Nephron progenitor cell (in vitro differentiated cells): Measurements from ENCODE around the gene FARP1.

ENCODE experiments used
- DNase-seq: peaks from one replicate; pipeline ENCODE4 v3.0.0; 2021
- H3K27ac Mint-ChIP-seq: 2 replicates; pipeline ENCODE4 v1.8.0; 2021; ENCODE audit warnings: mild to moderate bottlenecking, moderate library complexity, mixed read lengths
- H3K27me3 Mint-ChIP-seq: 2 replicates; pipeline ENCODE4 v1.8.0; 2021; ENCODE audit warnings: mild to moderate bottlenecking, low read depth, mixed read lengths; ENCODE audit not compliant: poor library complexity
- H3K36me3 Mint-ChIP-seq: 2 replicates; pipeline ENCODE4 v1.8.0; 2021; ENCODE audit warnings: low read depth, mixed read lengths
- H3K4me1 Mint-ChIP-seq: 2 replicates; pipeline ENCODE4 v1.8.0; 2021; ENCODE audit warnings: mixed read lengths
- H3K4me3 Mint-ChIP-seq: 2 replicates; pipeline ENCODE4 v1.8.0; 2021; ENCODE audit warnings: mild to moderate bottlenecking, moderate library complexity, mixed read lengths
- H3K9me3 Mint-ChIP-seq: 2 replicates; pipeline ENCODE4 v1.8.0; 2021; ENCODE audit warnings: mild to moderate bottlenecking, moderate library complexity, mixed read lengths
- CTCF ChIP-seq: fragments of 200-600 bp; sonication (generic); IDR thresholded peaks from 2 replicates; pipeline ENCODE4 v1.5.0; 2021; ENCODE audit warnings: antibody characterized with exemption

Gene FARP1

GRCh38 chr13:98142380-98143156 is at the start of gene FARP1:
Gene FARP1 (plus strand): TSS chr13:98143094. CDS start chr13:98213243, 70,149 bp downstream.
- Mint-ChIP-seq H3K4me1 (peaks cover 42% of the 10 kb centered on the region), H3K9me3 (no peaks in the 10 kb centered on the region), H3K27me3 (peaks cover 15% of the 10 kb centered on the region), H3K27ac (peak within 1 kb of the TSS; percentile 78), H3K4me3 (peak within 1 kb of the TSS; percentile 89), H3K36me3 (no peaks in the 10 kb centered on the region)
- TF ChIP-seq CTCF, result no peak
- peak; percentile 85 for DNase-seq

- peaks cover 19% of the 10 kb centered on the region for H3K36me3 Mint-ChIP-seq
- no peaks in the 10 kb centered on the region for H3K4me1 Mint-ChIP-seq
- TF ChIP-seq CTCF, result no peak
- no peak for DNase-seq
- H3K27ac Mint-ChIP-seq, result no peak overlapping the region
- peaks cover 4% of the 10 kb centered on the region for H3K27me3 Mint-ChIP-seq
- peaks cover 61% of the 10 kb centered on the region for H3K9me3 Mint-ChIP-seq
- H3K4me3 Mint-ChIP-seq, result no peak overlapping the region
Observed at GRCh38 chr13:98094678-98095266, 48.1 kb upstream of the FARP1 start.

- DNase-seq, result no peak
- Mint-ChIP-seq H3K27ac (peak overlapping the region; percentile 65), H3K36me3 (peaks cover 15% of the 10 kb centered on the region)
Observed at GRCh38 chr13:98096059-98096458, 46.8 kb upstream of the FARP1 start.

GRCh38 chr13:98097749-98098148 is 45.1 kb upstream of the FARP1 start:
- H3K27ac Mint-ChIP-seq, result no peak overlapping the region

More at GRCh38 chr13:98096059-98096458, 46.8 kb upstream of the FARP1 start:
- Mint-ChIP-seq H3K9me3 (peaks cover 58% of the 10 kb centered on the region), H3K27me3 (peaks cover 4% of the 10 kb centered on the region), H3K4me3 (no peak overlapping the region), H3K4me1 (no peaks in the 10 kb centered on the region)
- TF ChIP-seq CTCF, result no peak

GRCh38 chr13:98098516-98098915 is 44.4 kb upstream of the FARP1 start:
- peaks cover 38% of the 10 kb centered on the region for H3K9me3 Mint-ChIP-seq
- TF ChIP-seq CTCF, result no peak
- DNase-seq, result no peak
- H3K4me1 Mint-ChIP-seq, result no peaks in the 10 kb centered on the region
- peaks cover 10% of the 10 kb centered on the region for H3K36me3 Mint-ChIP-seq
- H3K27me3 Mint-ChIP-seq, result peaks cover 4% of the 10 kb centered on the region
- no peak overlapping the region for H3K4me3 Mint-ChIP-seq
- no peak overlapping the region for H3K27ac Mint-ChIP-seq

More at GRCh38 chr13:98097749-98098148, 45.1 kb upstream of the FARP1 start:
- Mint-ChIP-seq H3K27me3 (peaks cover 4% of the 10 kb centered on the region), H3K36me3 (peaks cover 13% of the 10 kb centered on the region), H3K4me3 (no peak overlapping the region), H3K4me1 (no peaks in the 10 kb centered on the region), H3K9me3 (peaks cover 46% of the 10 kb centered on the region)
- no peak for DNase-seq
- no peak for TF ChIP-seq CTCF
